SU-DHL-6 (cell line): Measurements from ENCODE around the gene HAPLN2.

Experiments
- EZH2phosphoT487 ChIP-seq: fragments of 200-600 bp; sonication (generic), shearing (Covaris generic); conservative IDR thresholded peaks from 2 replicates; pipeline ENCODE4 v1.6.1; 2018; ENCODE audit warnings: mild to moderate bottlenecking, antibody characterized with exemption, low read length, moderate library complexity, mixed read lengths
- TF ChIP-seq, protein P1 (sequence below): fragments of 200-600 bp; sonication (generic); IDR thresholded peaks from one replicate; pipeline ENCODE4 v1.5.1; 2017; ENCODE audit warnings: antibody characterized with exemption, mild to moderate bottlenecking, low read length, moderate library complexity; ENCODE audit not compliant: insufficient read depth, poor library complexity, severe bottlenecking

DNA sequence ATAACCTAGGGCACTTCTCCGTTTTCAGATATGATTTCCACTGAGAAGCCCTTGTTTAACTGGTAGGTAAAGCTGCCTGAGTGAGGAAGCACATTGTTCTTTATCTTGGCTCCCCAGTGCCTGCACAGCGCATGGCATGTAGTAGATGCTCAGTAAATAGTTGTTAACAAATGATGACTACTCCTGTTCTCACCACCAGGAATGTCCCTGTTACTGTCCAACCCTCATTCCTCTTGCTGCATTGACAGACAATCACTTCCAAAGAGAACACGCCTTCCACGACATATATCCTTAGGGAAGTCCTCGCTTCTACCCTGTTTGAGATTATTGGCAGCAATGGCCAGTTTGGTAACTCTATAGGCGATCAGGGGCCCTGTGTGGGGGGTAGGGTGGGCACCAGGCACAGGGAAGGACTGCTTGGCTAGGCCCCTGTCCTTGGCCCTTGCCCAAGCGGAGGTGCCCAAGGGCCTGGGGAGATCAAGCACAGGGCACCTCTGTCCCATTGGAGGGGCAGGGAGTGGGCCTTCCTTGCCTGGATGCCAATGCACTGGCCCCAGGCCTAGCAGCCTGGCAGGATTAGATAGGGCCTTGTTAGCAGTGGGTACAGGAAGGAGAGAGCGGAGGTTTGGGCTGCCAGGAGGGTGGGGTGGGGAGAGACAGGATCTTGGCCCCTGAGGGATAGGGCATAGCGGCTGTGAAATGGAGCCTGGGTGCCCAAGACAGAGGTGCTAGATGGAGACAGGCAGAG lies 47.8 kb downstream of the HAPLN2 start:
- TF ChIP-seq EZH2phosphoT487, result no peak
- TF ChIP-seq, protein P1, sequence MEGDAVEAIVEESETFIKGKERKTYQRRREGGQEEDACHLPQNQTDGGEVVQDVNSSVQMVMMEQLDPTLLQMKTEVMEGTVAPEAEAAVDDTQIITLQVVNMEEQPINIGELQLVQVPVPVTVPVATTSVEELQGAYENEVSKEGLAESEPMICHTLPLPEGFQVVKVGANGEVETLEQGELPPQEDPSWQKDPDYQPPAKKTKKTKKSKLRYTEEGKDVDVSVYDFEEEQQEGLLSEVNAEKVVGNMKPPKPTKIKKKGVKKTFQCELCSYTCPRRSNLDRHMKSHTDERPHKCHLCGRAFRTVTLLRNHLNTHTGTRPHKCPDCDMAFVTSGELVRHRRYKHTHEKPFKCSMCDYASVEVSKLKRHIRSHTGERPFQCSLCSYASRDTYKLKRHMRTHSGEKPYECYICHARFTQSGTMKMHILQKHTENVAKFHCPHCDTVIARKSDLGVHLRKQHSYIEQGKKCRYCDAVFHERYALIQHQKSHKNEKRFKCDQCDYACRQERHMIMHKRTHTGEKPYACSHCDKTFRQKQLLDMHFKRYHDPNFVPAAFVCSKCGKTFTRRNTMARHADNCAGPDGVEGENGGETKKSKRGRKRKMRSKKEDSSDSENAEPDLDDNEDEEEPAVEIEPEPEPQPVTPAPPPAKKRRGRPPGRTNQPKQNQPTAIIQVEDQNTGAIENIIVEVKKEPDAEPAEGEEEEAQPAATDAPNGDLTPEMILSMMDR, result no peak
